DMS114 treated with DMSO at 0.1 percent for 48 hours (cell line): ENCODE measurements around the gene TTBK1.

ENCODE experiments used
- DNase-seq: peaks from one replicate; lab custom pipeline; 2025; ENCODE audit not compliant: unreplicated experiment; lab: John Stamatoyannopoulos, UW

Gene TTBK1

GRCh38 chr6:43285832-43286231, 42.6 kb downstream of the TTBK1 start:
- DNase-seq: no peak

GRCh38 chr6:43286456-43286979, 43.2 kb downstream of the TTBK1 start:
- no peak for DNase-seq

GRCh38 chr6:43286980-43287716, 43.9 kb downstream of the TTBK1 start:
- DNase-seq: no peak

- DNase-seq: no peak
Observed at GRCh38 chr6:43287717-43288679, 44.7 kb downstream of the TTBK1 start.

- no peak for DNase-seq
Observed at GRCh38 chr6:43290339-43290904, 47.1 kb downstream of the TTBK1 start.

- DNase-seq: no peak
Observed at GRCh38 chr6:43290905-43291355, 47.6 kb downstream of the TTBK1 start.

- DNase-seq: no peak
Observed at GRCh38 chr6:43291708-43292107, 48.4 kb downstream of the TTBK1 start.

GRCh38 chr6:43292341-43292740, 49.1 kb downstream of the TTBK1 start:
- DNase-seq: no peak

- no peak for DNase-seq
Observed at GRCh38 chr6:43292763-43293318, 49.6 kb downstream of the TTBK1 start.

DNA sequence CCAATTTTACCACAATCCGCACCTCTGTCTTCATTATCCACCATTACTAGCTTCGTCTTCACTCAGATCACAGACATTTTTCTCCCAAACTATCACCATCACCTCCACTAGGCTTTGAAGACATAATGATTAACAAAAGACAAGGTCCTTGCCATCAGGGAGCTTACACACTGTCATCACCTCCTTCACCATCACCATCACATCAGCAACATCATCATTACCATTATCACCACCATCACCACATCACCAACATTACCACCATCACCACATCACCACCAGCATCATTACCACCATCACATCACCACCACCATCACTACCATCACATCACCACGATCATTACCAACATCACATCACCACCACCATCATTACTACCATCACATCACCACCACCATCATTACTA, 50.4 kb downstream of the TTBK1 start:
- no peak for DNase-seq

GRCh38 chr6:43294536-43294935, 51.3 kb downstream of the TTBK1 start:
- DNase-seq: no peak

- no peak for DNase-seq
Observed at GRCh38 chr6:43295456-43295855, 52.2 kb downstream of the TTBK1 start.

GRCh38 chr6:43296780-43297497, 53.7 kb downstream of the TTBK1 start:
- DNase-seq: no peak

DNA sequence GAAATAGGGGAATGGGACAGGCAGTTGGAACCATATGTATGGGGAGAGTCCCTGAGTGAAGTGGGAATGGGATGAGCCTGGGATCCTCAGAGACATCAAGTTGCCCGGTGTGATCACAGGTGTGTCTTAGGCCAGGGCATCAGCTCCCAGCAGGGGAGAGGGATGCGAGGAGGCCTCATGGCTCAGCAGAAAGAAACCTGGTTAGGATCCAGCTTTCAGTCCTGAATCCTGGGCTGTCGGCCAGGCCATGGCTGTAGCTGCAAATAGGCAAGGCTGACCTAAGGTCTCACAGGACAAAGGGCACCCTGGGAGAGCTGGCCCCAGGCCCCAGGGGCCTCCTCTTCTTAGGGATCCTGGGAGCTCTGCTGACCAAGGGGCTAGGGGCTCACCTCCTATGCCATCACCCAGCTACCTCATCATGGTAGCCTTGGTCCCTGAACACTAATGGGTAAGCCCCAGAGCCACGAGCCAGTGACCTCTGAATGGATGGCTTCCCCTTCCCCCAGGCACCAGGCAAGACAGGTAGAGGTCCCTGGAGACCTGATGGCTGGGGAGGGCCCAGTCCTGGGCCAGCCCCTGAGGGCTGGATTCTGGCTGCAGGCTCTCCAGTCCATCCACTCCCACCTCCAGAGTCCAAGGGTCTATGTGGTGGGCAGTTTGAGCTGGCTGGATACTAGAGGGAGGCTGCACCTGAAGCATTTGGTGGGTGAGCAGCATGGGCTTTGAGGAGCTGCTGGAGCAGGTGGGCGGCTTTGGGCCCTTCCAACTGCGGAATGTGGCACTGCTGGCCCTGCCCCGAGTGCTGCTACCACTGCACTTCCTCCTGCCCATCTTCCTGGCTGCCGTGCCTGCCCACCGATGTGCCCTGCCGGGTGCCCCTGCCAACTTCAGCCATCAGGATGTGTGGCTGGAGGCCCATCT, 54.6 kb downstream of the TTBK1 start, which contains the start of gene SLC22A7:
Gene SLC22A7, plus strand, starts transcription at position 617 of the 921 bp plus-strand sequence. Its CDS starts 99 bp downstream, at position 716.
- no peak for DNase-seq

DNA sequence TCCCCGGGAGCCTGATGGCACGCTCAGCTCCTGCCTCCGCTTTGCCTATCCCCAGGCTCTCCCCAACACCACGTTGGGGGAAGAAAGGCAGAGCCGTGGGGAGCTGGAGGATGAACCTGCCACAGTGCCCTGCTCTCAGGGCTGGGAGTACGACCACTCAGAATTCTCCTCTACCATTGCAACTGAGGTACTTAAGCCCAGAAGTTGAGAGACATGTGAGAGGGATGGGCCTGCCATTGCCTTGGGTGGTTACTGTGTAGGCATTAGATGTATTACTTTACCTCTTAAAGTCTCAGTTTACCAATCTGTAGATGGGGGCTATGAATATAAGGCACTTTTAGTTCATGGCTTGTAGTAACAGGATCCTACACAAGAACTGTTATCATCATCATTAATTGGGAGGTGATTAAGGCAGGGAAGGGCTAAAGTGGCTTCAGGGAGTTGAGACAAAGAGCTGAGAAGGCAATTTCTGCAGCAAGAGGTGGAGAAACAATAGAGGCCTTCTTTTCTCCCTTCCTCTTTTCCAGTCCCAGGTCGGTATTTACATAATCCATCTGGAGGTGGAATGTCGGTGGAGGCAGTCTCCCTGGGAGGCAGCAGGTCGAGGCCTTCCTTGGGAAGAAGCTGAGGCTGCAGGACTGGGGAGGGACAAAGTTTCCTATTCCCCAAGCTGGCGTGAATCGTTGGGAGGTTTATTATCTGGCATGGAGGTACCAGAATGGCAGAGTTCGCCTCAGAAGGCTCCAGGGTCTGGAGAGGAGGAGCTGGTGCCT, 55.5 kb downstream of the TTBK1 start:
- DNase-seq: no peak

DNA sequence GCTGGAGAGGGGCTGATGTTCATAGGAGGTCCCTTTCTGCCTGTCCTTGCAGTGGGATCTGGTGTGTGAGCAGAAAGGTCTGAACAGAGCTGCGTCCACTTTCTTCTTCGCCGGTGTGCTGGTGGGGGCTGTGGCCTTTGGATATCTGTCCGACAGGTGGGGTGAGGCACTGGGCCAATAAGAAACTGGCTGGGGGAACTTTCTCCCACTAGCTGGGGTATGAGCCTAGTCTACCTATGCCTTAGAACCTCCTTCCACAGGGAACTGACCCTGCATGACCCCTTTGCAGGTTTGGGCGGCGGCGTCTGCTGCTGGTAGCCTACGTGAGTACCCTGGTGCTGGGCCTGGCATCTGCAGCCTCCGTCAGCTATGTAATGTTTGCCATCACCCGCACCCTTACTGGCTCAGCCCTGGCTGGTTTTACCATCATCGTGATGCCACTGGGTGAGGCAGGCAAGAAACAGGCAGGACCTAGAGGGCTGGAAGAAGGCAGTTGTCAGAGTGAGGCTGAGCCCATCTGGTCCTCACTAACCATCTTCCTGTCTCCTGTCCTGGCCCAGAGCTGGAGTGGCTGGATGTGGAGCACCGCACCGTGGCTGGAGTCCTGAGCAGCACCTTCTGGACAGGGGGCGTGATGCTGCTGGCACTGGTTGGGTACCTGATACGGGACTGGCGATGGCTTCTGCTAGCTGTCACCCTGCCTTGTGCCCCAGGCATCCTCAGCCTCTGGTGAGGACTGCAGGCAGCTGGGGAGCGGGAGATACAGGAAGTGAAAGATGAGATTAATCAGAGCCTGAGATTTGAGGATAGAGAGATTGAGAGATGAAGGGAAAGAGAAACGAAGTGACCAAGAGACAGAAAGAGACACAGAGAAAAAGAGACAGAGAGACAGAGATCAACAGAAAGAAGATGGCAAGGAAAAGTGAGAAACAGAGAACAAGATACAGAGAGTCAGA, 56.3 kb downstream of the TTBK1 start:
- no peak for DNase-seq

GRCh38 chr6:43301081-43301870, 58.0 kb downstream of the TTBK1 start:
- no peak for DNase-seq
